H9 (cell line): ENCODE data around the gene FSD1. TPM values are rescaled to one million over a fixed set of nuclear protein-coding genes. Genes with fewer than 3 reads are reported as not detected.

Experiments used
- DNase-seq: peaks from one replicate; pipeline ENCODE4 v3.0.0-alpha.2; 2017
- H2AFZ ChIP-seq: one replicate; pipeline ENCODE4 v1.6.1; 2013; ENCODE audit warnings: mild to moderate bottlenecking, low read length, control low read depth, moderate library complexity
- H2AK5ac ChIP-seq: 2 replicates; pipeline ENCODE4 v1.6.1; 2013; ENCODE audit warnings: low read length, control low read depth, mixed read lengths; ENCODE audit not compliant: insufficient read length
- H2BK120ac ChIP-seq: one replicate; pipeline ENCODE4 v1.6.1; 2013; ENCODE audit warnings: low read depth, mild to moderate bottlenecking, low read length, control low read depth, inconsistent platforms; ENCODE audit not compliant: poor library complexity, severe bottlenecking
- H2BK12ac ChIP-seq: 2 replicates; pipeline ENCODE4 v1.6.1; 2013; ENCODE audit warnings: low read length, control low read depth, mixed read lengths, low read depth; ENCODE audit not compliant: insufficient read length
- H2BK15ac ChIP-seq: 2 replicates; pipeline ENCODE4 v1.6.1; 2013; ENCODE audit warnings: low read depth, low read length, control low read depth
- H2BK20ac ChIP-seq: one replicate; pipeline ENCODE4 v1.6.1; 2013; ENCODE audit warnings: low read depth, mild to moderate bottlenecking, low read length, control low read depth, inconsistent platforms; ENCODE audit not compliant: poor library complexity, severe bottlenecking
- H2BK5ac ChIP-seq: 2 replicates; pipeline ENCODE4 v1.6.1; 2013; ENCODE audit warnings: low read length, control low read depth, mixed read lengths; ENCODE audit not compliant: insufficient read length
- H3K14ac ChIP-seq: 2 replicates; pipeline ENCODE4 v1.6.1; 2013; ENCODE audit warnings: low read length, control low read depth; ENCODE audit not compliant: insufficient read depth
- H3K18ac ChIP-seq: 2 replicates; pipeline ENCODE4 v1.6.1; 2013; ENCODE audit warnings: low read depth, mild to moderate bottlenecking, mixed read lengths, low read length, control low read depth; ENCODE audit not compliant: insufficient read length
- H3K23ac ChIP-seq: 2 replicates; pipeline ENCODE4 v1.6.1; 2013; ENCODE audit warnings: low read length, control low read depth, mixed read lengths, low read depth; ENCODE audit not compliant: insufficient read length
- H3K23me2 ChIP-seq: 2 replicates; pipeline ENCODE4 v1.6.1; 2013; ENCODE audit warnings: low read depth, mild to moderate bottlenecking, mixed read lengths, low read length, control low read depth; ENCODE audit not compliant: insufficient read length, poor library complexity, severe bottlenecking
- H3K27ac ChIP-seq: 2 replicates; pipeline ENCODE4 v1.5.1; 2013; ENCODE audit warnings: low read length, control low read depth, mixed read lengths, low read depth; ENCODE audit not compliant: insufficient read length
- H3K27me3 ChIP-seq: 2 replicates; pipeline ENCODE4 v1.6.1; 2013; ENCODE audit warnings: low read length, control low read depth, inconsistent platforms; ENCODE audit not compliant: insufficient read depth
- H3K4ac ChIP-seq: 2 replicates; pipeline ENCODE4 v1.6.1; 2013; ENCODE audit warnings: low read depth, mild to moderate bottlenecking, control low read depth, inconsistent platforms, low read length, moderate library complexity
- H3K4me1 ChIP-seq: 2 replicates; pipeline ENCODE4 v1.6.1; 2013; ENCODE audit warnings: low read length, control low read depth, inconsistent platforms; ENCODE audit not compliant: insufficient read depth
- H3K4me2 ChIP-seq: 2 replicates; pipeline ENCODE4 v1.6.1; 2013; ENCODE audit warnings: low read length, control low read depth, mixed read lengths; ENCODE audit not compliant: insufficient read length, insufficient read depth
- H3K56ac ChIP-seq: 2 replicates; pipeline ENCODE4 v1.6.1; 2013; ENCODE audit warnings: low read depth, mild to moderate bottlenecking, mixed read lengths, low read length, control low read depth; ENCODE audit not compliant: insufficient read length
- H3K79me1 ChIP-seq: 2 replicates; pipeline ENCODE4 v1.6.1; 2013; ENCODE audit warnings: low read depth, mild to moderate bottlenecking, moderate library complexity, low read length, control low read depth, inconsistent platforms; ENCODE audit not compliant: insufficient read depth, poor library complexity, severe bottlenecking
- H3K79me2 ChIP-seq: 2 replicates; pipeline ENCODE4 v1.6.1; 2013; ENCODE audit warnings: low read length, control low read depth, inconsistent platforms; ENCODE audit not compliant: insufficient read depth
- H3K9ac ChIP-seq: 2 replicates; pipeline ENCODE4 v1.6.1; 2013; ENCODE audit warnings: low read length, control low read depth, mixed read lengths; ENCODE audit not compliant: insufficient read length; ENCODE audit errors: extremely low read depth
- H3K9me3 ChIP-seq: one replicate; pipeline ENCODE4 v1.6.1; 2013; ENCODE audit warnings: low read depth, low read length, inconsistent platforms; ENCODE audit not compliant: control insufficient read depth
- H3T11ph ChIP-seq: one replicate; pipeline ENCODE4 v1.6.1; 2013; ENCODE audit warnings: mild to moderate bottlenecking, low read length, control low read depth, inconsistent platforms
- H4K20me1 ChIP-seq: one replicate; pipeline ENCODE4 v1.6.1; 2013; ENCODE audit not compliant: control insufficient read depth, insufficient read length, insufficient read depth
- H4K5ac ChIP-seq: 2 replicates; pipeline ENCODE4 v1.6.1; 2013; ENCODE audit warnings: low read depth, mild to moderate bottlenecking, mixed read lengths, low read length, control low read depth; ENCODE audit not compliant: insufficient read length
- H4K8ac ChIP-seq: replicated peaks from 2 replicates; pipeline ENCODE4 v1.6.1; 2013; ENCODE audit warnings: low read length, control low read depth, mixed read lengths, low read depth; ENCODE audit not compliant: insufficient read length
- H4K91ac ChIP-seq: 2 replicates; pipeline ENCODE4 v1.6.1; 2013; ENCODE audit warnings: low read depth, mild to moderate bottlenecking, moderate library complexity, mixed read lengths, low read length, control low read depth; ENCODE audit not compliant: insufficient read length
- H3K27ac Mint-ChIP-seq, 3 experiments: 2 replicates in 2 of 3; 3 replicates in 1 of 3; pipeline ENCODE4 v1.8.0; 2020 to 2021; ENCODE audit warnings: mixed read lengths in 3 of 3, mild to moderate bottlenecking in 1 of 3, moderate library complexity in 1 of 3
- H3K27me3 Mint-ChIP-seq: 2 replicates; pipeline ENCODE4 v1.8.0; 2021; ENCODE audit warnings: low read depth, mild to moderate bottlenecking, moderate library complexity, mixed read lengths
- H3K36me3 Mint-ChIP-seq, 3 experiments: 2 replicates in 2 of 3; 3 replicates in 1 of 3; pipeline ENCODE4 v1.8.0; 2020 to 2021; ENCODE audit warnings: low read depth in 3 of 3, mixed read lengths in 3 of 3; ENCODE audit not compliant: insufficient read depth in 1 of 3
- H3K4me1 Mint-ChIP-seq, 2 experiments: 2 replicates each; pipeline ENCODE4 v1.8.0; 2020; ENCODE audit warnings: mixed read lengths in 2 of 2
- H3K4me3 Mint-ChIP-seq, 2 experiments: 2 replicates in 1 of 2; 3 replicates in 1 of 2; pipeline ENCODE4 v1.8.0; 2020 to 2021; ENCODE audit warnings: mild to moderate bottlenecking in 2 of 2, mixed read lengths in 2 of 2, moderate library complexity in 1 of 2
- H3K9me3 Mint-ChIP-seq, 2 experiments: 2 replicates in 1 of 2; 3 replicates in 1 of 2; pipeline ENCODE4 v1.8.0; 2020; ENCODE audit warnings: mild to moderate bottlenecking in 2 of 2, mixed read lengths in 2 of 2, moderate library complexity in 1 of 2
- CTCF ChIP-seq: fragments of 200-600 bp; sonication (generic); conservative IDR thresholded peaks from 3 replicates; pipeline ENCODE4 v1.8.0; 2021; ENCODE audit warnings: antibody characterized with exemption, mild to moderate bottlenecking
- WGBS: extraction: QIAGEN DNeasy Blood & Tissue Kit; methylation state at CpG from one replicate; pipeline ENCODE4 v1.1.7; 2013; ENCODE audit warnings: missing lambda C conversion rate, low lambda C conversion rate, mixed read lengths; ENCODE audit not compliant: insufficient read length; ENCODE audit errors: extremely low coverage; 5-methylcytosine and 5-hydroxymethylcytosine counted together
- total RNA-seq: library from RNA; stranded (reverse); gene quantifications from 2 replicates; pipeline ENCODE4 v1.2.1, GENCODE V29; 2021

The FSD1 gene
- total RNA-seq, 1 experiment from 2014 or later = 53.6 TPM

- Histone ChIP-seq H3K79me1 (no peaks in the 10 kb centered on the region), H3K79me2 (no peaks in the 10 kb centered on the region), H3K18ac (no peak overlapping the region), H2BK5ac (no peak overlapping the region), H2AFZ (no peak overlapping the region), H2BK15ac (no peak overlapping the region), H3K56ac (no peak overlapping the region), H3T11ph (no peak overlapping the region), H3K9me3 (no peaks in the 10 kb centered on the region), H2BK120ac (no peak overlapping the region), H4K8ac (no peak overlapping the region), H3K27ac (no peak overlapping the region), H3K4ac (no peak overlapping the region), H4K5ac (no peak overlapping the region), H3K4me2 (no peak overlapping the region), H3K9ac (no peak overlapping the region), H3K23ac (no peak overlapping the region), H2BK20ac (no peak overlapping the region), H2AK5ac (no peak overlapping the region), H2BK12ac (no peak overlapping the region), H3K4me1 (no peaks in the 10 kb centered on the region), H4K20me1 (no peaks in the 10 kb centered on the region), H3K23me2 (no peaks in the 10 kb centered on the region), H3K14ac (no peak overlapping the region; the same call in 1 of the 2 replicates), H4K91ac (no peak overlapping the region), H3K27me3 (no peaks in the 10 kb centered on the region)
- H3K27me3 Mint-ChIP-seq = peaks cover 21% of the 10 kb centered on the region
- DNase-seq = peak; percentile 61
- H3K36me3 Mint-ChIP-seq = no peaks in the 10 kb centered on the region
- H3K4me3 Mint-ChIP-seq = no peak overlapping the region
- peaks cover 12 to 21% of the 10 kb centered on the region in 2 experiments for H3K4me1 Mint-ChIP-seq
- peak; percentile 30; the same call in 1 of the 3 replicates for TF ChIP-seq CTCF
- no CpG with 5 or more reads among the region's 27 CpGs for WGBS
- no peaks in the 10 kb centered on the region; a peak in 1 of 5 replicates for H3K9me3 Mint-ChIP-seq
- H3K27ac Mint-ChIP-seq = no peak overlapping the region
These were observed 6.2 kb upstream of the FSD1 start for GRCh38 chr19:4297901-4298809.
